Sciatic nerve (tissue), 2 donors: Measurements from ENCODE around the gene ALG12. TPM values are rescaled to one million over a fixed set of nuclear protein-coding genes. Genes with fewer than 3 reads are reported as not detected.
"Not testable (repeated sequence)": the region's sequence is repeated elsewhere in the genome, so short reads cannot be mapped to it uniquely, and the experiment has no call there.

Experiments
- ATAC-seq: fragments of 200-7000 bp; cut with Tn5 transposase; one replicate; pipeline ENCODE4 v1.9.1; 2020; ENCODE audit warnings: mild to moderate bottlenecking, moderate library complexity
- DNase-seq: peaks from one replicate; pipeline ENCODE4 v3.0.0-alpha.2; 2020; ENCODE audit warnings: low spot score
- intact Hi-C: fragments of 100-400 bp; cut with DNase I; formaldehyde crosslinking; loops from one replicate; pipeline ENCODE4 v1.14.2; 2022
- total RNA-seq: library from RNA; stranded (reverse); fragmentation: NEBNext Ultra II Directional; extraction: Animal tissue kit (Norgen Biotek cat#: 25700); gene quantifications from one replicate; pipeline ENCODE4 v1.2.1, GENCODE V29; 2021
- donor health status: DM: no; HTN: no; CAD: no.
- donor health status: DM: no; HTN: no; CAD: no.

The ALG12 gene
- total RNA-seq, 1 donor from 2014 or later = 13.6 TPM

DNA sequence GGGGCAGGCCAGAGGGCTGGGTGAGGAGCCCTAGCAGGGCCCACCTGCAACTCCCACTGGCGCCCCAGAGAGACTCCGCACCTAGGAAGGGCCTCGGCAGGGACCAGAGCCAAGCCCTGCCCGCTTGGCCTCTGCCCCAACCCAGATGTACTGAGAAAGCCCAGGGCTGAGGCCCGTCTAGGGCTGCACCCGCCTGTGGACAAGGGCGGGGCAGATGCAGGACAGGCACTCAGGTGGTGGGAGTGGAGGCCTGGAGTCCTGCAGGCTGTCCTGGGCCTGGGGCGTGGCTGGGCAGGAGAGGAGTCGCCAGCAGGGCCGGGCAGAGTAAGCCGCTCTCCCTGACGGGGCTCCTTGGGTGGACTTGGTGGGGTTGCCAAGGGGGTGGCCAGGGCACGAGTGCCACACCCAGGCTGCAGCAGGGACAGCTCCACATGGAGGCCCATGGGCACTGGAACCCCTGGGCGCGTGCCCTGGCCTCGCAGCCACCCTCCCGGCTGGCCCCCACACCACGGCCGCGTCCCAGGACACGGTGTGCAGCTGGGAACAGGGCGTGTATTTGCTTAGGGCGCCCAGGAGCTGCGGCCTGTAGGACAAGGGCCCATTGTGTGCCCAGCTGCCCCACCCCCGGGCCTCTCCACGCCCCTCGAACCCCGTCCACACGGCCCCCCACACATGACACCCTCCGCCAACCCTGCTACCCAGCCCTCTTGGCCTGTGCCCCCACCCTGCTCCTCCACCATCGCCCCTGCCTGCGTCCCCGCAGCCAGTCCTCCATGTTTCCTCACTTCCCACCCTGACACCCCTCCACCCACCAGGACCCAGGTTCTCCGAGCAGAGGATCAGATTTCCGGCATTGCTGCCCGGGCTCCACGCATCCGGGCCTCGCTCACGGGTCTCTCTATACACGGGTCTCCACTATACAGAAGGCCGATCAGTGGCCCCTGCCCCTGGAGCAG is 31.0 kb upstream of the ALG12 start:
- ATAC-seq = peak; percentile 51
- intact Hi-C loops = no loop called here

GRCh38 chr22:49948116-49948957 is 30.1 kb upstream of the ALG12 start:
- ATAC-seq (no peak), DNase-seq (no peak)
- intact Hi-C loops = no loop called here

More for the DNA sequence above, 31.0 kb upstream of the ALG12 start:
- no peak for DNase-seq

GRCh38 chr22:49947296-49947622 is 29.0 kb upstream of the ALG12 start:
- DNase-seq = no peak

GRCh38 chr22:49946612-49947295 is 28.5 kb upstream of the ALG12 start:
- no peak for ATAC-seq
- intact Hi-C loops = no loop called here
- DNase-seq = no peak

More at GRCh38 chr22:49947296-49947622, 29.0 kb upstream of the ALG12 start:
- intact Hi-C loops = no loop called here
- no peak for ATAC-seq

- intact Hi-C loops, ATAC-seq, DNase-seq: not testable (repeated sequence)
Observed at GRCh38 chr22:49945042-49945794, 27.0 kb upstream of the ALG12 start.

DNA sequence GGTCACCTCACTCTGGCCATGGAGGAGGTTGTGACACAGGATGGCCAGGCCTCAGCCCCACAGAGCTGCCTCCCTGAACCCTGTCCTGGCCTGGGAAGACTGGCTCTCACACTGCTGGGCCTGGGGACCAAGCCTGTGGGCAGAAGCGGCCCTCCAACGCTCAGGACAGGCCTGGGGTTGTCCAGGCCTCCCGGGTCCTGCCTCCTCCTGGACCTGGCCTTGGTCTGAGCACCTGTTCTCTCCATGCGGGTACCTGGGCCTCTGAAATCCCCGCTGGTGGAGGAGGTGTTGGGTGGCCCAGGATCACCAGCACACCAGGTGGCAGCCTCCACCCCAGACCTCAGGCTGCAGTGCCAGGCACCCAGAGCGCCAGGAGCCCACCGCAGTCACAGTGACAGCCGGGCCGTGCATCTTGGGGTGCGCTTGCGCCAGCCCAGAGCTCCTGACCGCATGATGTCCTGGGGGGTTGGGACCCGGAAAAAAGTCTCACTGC is 26.2 kb upstream of the ALG12 start:
- ATAC-seq = no peak
- DNase-seq = no peak
- intact Hi-C loops = no loop called here

DNA sequence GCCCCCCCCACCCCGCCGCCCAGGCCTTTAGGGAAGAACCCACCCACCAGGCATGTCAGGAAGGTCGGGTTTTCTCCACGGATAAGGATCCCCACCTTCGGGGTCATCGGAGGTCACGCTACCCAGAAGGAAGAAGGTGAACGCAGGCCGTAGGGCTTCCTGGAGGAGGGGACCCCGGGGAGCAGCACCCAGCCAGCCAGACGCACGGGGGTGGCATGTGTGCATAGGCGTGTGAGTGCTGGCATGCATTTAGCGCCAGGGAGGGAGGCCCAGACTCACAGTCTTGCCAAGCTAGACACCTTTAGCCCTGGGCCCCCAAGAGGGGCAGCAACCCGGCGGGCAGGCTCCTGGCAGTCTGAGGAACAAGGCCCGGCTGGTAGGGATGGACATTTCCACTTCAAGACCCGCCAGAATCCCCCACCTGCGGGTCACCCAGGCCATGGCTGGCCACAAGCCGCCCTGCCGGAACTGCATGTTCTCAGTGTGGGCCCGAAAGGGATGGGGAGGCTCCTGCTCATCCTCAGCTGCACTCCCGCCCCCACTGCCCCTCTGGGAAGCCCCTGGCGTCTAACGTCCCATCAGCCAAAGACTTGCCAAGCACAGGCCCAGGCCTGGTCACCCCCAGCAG is 25.6 kb upstream of the ALG12 start:
- DNase-seq (no peak), ATAC-seq (no peak)
- intact Hi-C loops = no loop called here

DNA sequence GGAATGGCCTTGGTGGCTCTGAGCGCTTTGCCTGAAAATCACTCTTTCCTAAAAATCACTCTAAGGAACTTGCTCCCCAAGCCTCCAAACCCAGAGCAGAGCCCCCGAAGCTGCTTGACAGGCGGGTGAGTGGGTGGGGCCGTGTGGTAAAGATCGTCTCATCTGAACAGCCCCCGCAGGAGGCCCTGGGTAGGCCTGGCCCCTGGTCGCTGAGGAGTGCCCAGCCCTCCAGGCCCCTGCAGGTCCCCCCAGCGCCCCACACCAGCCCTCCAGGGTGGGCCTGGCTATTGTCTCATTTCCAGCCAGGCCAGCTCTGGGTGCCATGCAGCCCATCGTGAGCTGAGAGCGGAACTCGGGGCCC is 25.1 kb upstream of the ALG12 start:
- no peak for DNase-seq
- ATAC-seq = no peak
- intact Hi-C loops = no loop called here

- intact Hi-C loops = no loop called here
- no peak for ATAC-seq
- DNase-seq = no peak
Observed at GRCh38 chr22:49942565-49943404, 24.5 kb upstream of the ALG12 start.

GRCh38 chr22:49941507-49942316 is 23.5 kb upstream of the ALG12 start:
- DNase-seq (no peak), ATAC-seq (no peak)
- intact Hi-C loops = no loop called here

DNA sequence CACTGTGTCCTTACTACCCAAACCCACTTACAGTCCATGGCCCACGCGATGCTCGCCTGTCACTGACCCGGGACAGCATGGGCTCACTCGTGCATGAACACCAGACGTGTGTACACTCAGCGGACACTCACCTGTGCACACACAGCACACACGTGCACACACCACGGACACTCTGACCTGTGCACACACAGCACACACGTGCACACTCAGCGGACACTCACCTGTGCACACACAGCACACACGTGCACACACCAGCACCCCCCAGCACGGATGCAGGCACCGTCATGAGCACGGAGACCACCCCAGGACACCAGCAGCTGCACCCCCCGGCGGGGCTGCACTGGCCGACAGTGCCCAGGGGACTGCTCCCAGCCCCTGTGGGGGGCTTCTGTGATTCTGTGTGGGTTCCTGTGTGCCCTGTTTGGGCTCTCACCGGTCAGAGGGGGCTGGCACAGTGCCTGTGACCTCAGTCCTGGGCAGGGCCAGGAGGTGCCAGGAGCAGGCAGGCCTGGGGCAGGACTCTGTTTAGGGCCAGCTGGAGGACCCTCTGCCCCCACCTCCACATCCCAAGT is 20.4 kb upstream of the ALG12 start:
- no peak for ATAC-seq
- no peak for DNase-seq
- intact Hi-C loops = no loop called here

DNA sequence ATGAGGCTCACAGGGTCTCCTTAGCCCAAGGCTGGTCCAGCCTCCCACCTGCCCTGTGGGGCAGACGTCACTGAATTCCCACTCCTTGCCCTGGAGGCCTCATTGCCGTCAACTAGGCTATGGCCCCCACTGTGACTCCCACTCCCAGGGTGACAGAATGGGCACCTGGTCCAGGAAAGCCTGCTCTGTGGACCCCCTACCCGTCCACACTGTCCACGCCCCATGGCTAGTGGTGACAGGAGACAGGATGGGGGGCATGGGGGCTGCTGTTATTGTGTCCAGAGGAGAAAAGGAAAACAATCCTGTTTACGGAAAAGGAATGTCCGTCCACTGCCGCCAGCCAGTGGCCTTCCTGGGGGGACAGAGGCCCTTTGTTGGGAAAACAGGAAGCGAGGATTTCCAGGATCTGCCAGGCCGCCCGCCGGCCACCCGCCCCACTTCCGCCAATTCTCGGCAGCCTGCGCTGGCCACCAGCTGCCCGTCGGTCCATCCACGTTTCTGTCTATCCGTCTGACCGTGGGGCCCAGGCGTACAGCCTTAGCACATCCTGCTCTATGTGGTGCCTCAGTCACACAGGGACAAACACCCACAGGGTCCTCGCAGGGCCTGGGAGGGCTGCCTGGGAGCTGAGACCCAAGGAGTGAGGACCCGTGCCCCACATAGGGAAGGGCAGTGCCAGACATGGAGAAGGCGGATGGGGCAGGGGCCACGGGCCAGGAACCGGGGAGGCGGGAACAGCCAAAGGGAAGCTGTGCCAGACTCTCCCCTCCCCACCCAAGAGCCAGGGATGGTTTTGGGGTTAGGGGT is 19.7 kb upstream of the ALG12 start:
- ATAC-seq (no peak), DNase-seq (no peak)
- intact Hi-C loops = no loop called here

DNA sequence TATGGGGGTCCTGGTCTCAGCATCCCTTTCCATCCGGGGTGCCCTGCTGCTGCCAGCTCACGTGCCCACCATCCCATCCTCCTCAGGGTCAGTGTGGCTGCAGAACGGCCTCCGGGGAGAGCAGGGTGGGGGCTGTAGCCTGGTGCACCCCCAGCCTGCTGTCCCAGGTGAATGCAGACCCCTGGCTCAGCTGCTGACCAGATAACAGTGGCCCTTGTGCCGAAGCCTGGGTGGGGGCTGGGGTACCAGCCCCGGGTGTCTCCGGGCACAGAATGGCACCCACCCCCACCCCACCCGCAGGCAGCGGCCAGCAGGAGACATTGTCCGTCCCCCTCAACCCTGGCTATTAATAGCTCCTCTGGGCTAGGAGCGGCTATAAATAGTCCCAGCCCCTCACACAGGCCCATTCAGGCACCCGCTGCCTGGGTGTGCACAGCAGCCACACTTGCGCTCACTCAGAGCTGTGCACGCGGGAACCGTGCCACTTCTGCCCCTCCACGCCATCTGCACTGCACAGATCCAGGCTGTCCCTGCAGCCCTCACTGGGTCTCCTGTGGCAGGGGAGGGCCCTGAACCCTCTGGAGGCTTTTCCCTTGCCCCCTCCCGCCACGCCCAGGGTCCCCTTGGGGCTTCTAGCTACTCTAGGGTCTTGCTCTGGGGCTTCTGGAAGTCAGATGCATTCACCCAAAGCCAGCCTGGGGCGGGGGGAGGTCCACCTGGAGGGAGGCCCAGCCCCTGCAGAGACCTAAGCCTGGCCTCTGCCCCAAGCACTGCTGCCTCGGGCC is 18.9 kb upstream of the ALG12 start:
- no peak for DNase-seq
- intact Hi-C loops = no loop called here
- ATAC-seq = peak; percentile 21

DNA sequence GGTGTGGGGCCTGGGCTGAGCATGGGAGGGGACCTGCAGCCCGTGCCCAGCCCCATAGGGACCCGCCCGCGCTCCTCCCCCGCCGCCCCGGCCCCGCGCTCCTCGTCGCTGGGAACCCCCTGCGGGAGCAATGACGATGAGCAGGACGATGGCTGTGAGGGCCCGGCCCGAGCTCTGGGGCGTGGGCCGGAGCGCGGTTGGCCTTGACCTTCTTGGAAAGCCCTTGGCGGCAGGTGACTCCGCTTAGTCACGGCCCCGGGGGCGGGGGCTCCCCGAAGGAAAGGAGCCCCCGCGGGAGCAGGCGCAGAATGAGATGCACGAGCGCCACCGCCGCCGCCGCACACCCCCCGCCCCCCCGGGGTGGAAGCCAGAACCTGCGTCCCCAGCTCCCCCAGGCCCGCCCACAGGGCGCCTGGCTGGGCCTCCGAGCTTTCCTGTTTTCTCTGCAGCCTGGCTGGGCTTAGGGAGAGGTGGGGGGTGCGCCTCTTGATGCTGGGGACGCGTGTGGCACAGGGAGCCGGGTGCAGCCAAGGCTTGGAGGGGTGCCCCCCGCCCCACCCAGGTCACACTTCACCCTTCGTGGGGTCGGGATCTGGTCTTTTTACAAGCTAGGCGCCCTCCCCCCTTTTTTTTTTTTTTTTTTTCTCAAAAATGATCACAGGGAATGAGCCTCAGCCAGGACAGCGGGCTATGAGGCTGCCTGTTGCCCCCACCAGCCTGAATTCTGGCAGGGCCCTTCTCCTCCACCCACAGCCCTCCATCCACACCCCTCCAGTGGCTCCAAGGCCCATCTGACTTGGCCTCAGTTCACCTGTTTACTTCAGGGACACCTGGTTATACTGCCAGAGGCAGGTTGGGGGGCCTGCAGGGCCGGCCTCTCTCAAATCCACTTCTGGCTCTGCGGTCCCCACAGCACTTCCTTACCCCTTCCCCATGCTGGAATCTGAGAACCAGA is 18.1 kb upstream of the ALG12 start:
- intact Hi-C loops = no loop called here
- DNase-seq (peak; percentile 92), ATAC-seq (peak; percentile 59)
